Esophagus squamous epithelium (tissue), 5 donors: ENCODE data around the gene LRRC37A3. TPM values are rescaled to one million over a fixed set of nuclear protein-coding genes. Genes with fewer than 3 reads are reported as not detected.
"Not testable (repeated sequence)": the region's sequence is repeated elsewhere in the genome, so short reads cannot be mapped to it uniquely, and the experiment has no call there.

Experiments used
- DNase-seq: peaks from one replicate; lab custom pipeline; 2025; lab: John Stamatoyannopoulos, UW
- H3K27ac ChIP-seq, 4 donors: fragments of 200-600 bp; sonication (generic); one replicate each; pipeline ENCODE4 v1.5.1; 2016 to 2019; ENCODE audit warnings: mild to moderate bottlenecking in 1 of 4
- H3K27me3 ChIP-seq, 4 donors: fragments of 200-600 bp; sonication (generic); 1 replicate in 3 of 4; 2 replicates in 1 of 4; pipeline versions ENCODE4 v1.5.1 to v1.6.0; 2017 to 2021; ENCODE audit warnings: antibody characterized with exemption in 1 of 4
- H3K36me3 ChIP-seq, 3 donors: fragments of 200-600 bp; sonication (generic); one replicate each; pipeline ENCODE4 v1.5.1; 2016 to 2019
- H3K4me1 ChIP-seq, 3 donors: fragments of 200-600 bp; sonication (generic); one replicate each; pipeline ENCODE4 v1.5.1; 2017 to 2019
- H3K4me3 ChIP-seq, 4 donors: fragments of 200-600 bp; sonication (generic); 1 replicate in 3 of 4; 2 replicates in 1 of 4; pipeline ENCODE4 v1.5.1; 2016 to 2019; ENCODE audit warnings: mild to moderate bottlenecking in 2 of 4, moderate library complexity in 1 of 4
- H3K9me3 ChIP-seq, 3 donors: fragments of 200-600 bp; sonication (generic); one replicate each; pipeline ENCODE4 v1.5.1; 2016 to 2019
- CTCF ChIP-seq, 6 experiments: fragments of 450-650 bp in 4 of 6; fragments of 200-600 bp in 2 of 6; sonication (generic) in 2 of 6; IDR thresholded peaks; one replicate each; pipeline ENCODE4 v1.5.1; 2016 to 2019; ENCODE audit warnings: antibody characterized with exemption in 6 of 6, mild to moderate bottlenecking in 4 of 6, moderate library complexity in 4 of 6
- POLR2A ChIP-seq, 4 donors: fragments of 450-650 bp; IDR thresholded peaks; one replicate each; pipeline ENCODE4 v1.6.1; 2017; ENCODE audit warnings: antibody characterized with exemption in 4 of 4, mild to moderate bottlenecking in 4 of 4, moderate library complexity in 3 of 4
- WGBS, 2 donors: methylation state at CpG; one replicate each; pipeline ENCODE4 v1.1.5; 2018; 5-methylcytosine and 5-hydroxymethylcytosine counted together
- intact Hi-C: fragments of 100-400 bp; cut with DNase I; formaldehyde crosslinking; loops from one replicate; pipeline ENCODE4 v1.15.0; 2022
- total RNA-seq, 4 donors: library from RNA; depleted of rRNA; stranded (reverse); fragments of >200 nt; gene quantifications; one replicate each; pipeline ENCODE4 v1.1.0, GENCODE V29; 2016
- donor health status: DM: yes; HTN: yes; CAD: no.

LRRC37A3 gene
- 1 to 10 TPM; 2.3 to 6.9 (median 3.8) TPM for total RNA-seq

GRCh38 chr17:64919289-64920025 lies at the start of gene LRRC37A3:
Gene LRRC37A3 (minus strand): TSS chr17:64919478. CDS start chr17:64897257, 22,221 bp downstream.
- Histone ChIP-seq H3K4me3 (peak within 1 kb of the TSS; percentile 76 to 92 (median 84)), H3K27ac (peak within 1 kb of the TSS; percentile 97 to 99 (median 99)), H3K4me1 (peaks cover 0 to 15% (median 4%) of the 10 kb centered on the region in 3 donors)
- H3K9me3 ChIP-seq, H3K36me3 ChIP-seq, H3K27me3 ChIP-seq, intact Hi-C loops: not testable (repeated sequence)
- TF ChIP-seq POLR2A (IDR thresholded peaks at IDR 0.05) (peak in 3 of 4 donors; percentile 58 to 87 (median 79)), CTCF (IDR thresholded peaks at IDR 0.05) (peak; percentile 97 to 99 (median 98))
- WGBS, 2 donors: 1 to 2% methylated on average over 13 to 23 of the region's 70 CpGs
- peak; percentile 82 for DNase-seq

DNA sequence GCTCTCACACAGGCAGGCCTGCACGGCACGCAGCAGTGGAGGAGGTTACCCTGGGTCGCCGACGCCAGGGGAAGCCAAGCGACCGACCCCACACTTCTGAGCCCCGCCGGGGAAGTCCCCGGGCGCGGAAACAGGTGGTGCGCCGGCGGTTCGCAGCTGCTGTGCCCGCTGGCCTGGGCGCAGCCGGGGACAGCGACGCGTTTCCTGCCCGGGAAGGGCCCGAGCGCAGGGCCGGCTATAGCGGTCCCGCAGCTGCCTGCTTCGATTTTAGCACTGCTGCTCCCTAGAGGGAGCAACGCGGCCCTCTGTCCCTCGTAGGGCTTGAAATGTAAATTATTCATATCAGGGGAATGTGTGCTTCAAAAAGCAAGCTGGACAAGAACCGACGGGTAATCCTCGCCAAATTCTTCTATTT lies 46.6 kb upstream of the LRRC37A3 start:
- H3K27ac ChIP-seq: peak overlapping the region; percentile 61 to 84 (median 74)
- intact Hi-C loops: loop anchor here (10.0 kb wide), 1 partner anchor 139 kb away; no protein-coding TSS in a partner anchor
- not testable (repeated sequence) for H3K27me3 ChIP-seq, H3K9me3 ChIP-seq, DNase-seq
- WGBS, 2 donors: 0% methylated on average over 3 to 6 of the region's 35 CpGs
- TF ChIP-seq CTCF (IDR thresholded peaks at IDR 0.05) (peak in 5 of 6 experiments; percentile 17 to 46 (median 27)), POLR2A (IDR thresholded peaks at IDR 0.05) (peak in 1 of 4 donors; percentile 43)
- peaks cover 3 to 50% (median 15%) of the 10 kb centered on the region in 3 donors for H3K4me1 ChIP-seq
- peaks cover 0 to 13% (median 0%) of the 10 kb centered on the region in 3 donors for H3K36me3 ChIP-seq
- H3K4me3 ChIP-seq: peak overlapping the region; percentile 11 to 63 (median 34)

GRCh38 chr17:64965256-64965872 lies 46.1 kb upstream of the LRRC37A3 start:
- H3K27me3 ChIP-seq, DNase-seq, H3K36me3 ChIP-seq, H3K9me3 ChIP-seq: not testable (repeated sequence)
- Histone ChIP-seq H3K4me3 (peak overlapping the region; percentile 11 to 63 (median 34)), H3K4me1 (peaks cover 3 to 51% (median 15%) of the 10 kb centered on the region in 3 donors), H3K27ac (peak overlapping the region; percentile 61 to 84 (median 74))
- intact Hi-C loops: loop anchor here (10.0 kb wide), 1 partner anchor 139 kb away; no protein-coding TSS in a partner anchor
- 36 to 51% methylated on average over 7 to 8 of the region's 14 CpGs for WGBS, 2 donors

DNA sequence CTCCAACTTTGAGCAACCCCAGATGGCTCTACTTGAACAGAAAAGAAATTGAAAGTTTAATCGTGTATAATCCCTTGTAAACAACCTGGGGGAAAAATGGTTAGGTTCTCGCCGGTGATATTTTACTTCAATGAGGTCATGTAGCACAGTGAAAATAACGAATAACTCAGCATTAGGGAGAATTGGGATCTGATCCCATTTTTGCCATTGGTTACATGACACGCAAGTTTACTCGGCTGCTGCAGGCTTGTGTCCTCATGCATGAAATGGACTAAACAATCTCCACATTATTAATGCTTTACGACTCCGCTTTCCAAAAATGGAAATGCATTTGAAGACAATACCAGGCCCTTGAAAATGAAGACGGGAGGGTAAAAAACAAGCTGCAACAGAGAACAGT lies 45.5 kb upstream of the LRRC37A3 start:
- Histone ChIP-seq H3K27ac (peak overlapping the region in 3 of 4 donors; percentile 22 to 81 (median 35)), H3K4me1 (peaks cover 3 to 51% (median 15%) of the 10 kb centered on the region in 3 donors), H3K4me3 (peak overlapping the region in 1 of 4 donors; percentile 63), H3K27me3 (no peaks in the 10 kb centered on the region), H3K36me3 (peaks cover 0 to 4% (median 0%) of the 10 kb centered on the region in 3 donors), H3K9me3 (no peaks in the 10 kb centered on the region)
- TF ChIP-seq POLR2A (IDR thresholded peaks at IDR 0.05): no peak
- no peak for TF ChIP-seq CTCF (IDR thresholded peaks at IDR 0.05)
- no peak for DNase-seq
- 32 to 36% methylated on average over 8 of the region's 9 CpGs for WGBS, 2 donors
- intact Hi-C loops: loop anchor here (10.0 kb wide), 1 partner anchor 140 kb away; no protein-coding TSS in a partner anchor

DNA sequence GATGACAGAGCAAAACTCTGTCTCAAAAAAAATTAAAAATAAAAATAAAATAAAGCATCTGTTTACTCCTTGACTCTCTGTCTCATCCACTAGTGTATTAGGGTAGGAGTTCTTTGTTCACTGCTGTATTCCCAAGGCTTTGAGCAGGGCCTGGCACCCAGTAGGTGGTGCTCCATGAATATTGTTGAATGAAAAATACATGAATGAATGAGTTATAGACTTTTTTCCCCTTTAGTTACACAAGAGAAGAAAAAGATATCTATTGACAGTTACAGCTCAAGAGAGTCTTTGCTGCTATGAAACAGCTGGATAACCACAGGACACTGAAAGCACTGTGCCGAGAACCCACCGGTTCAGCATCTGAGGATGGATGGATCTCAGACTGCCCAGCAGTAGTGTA lies 44.5 kb upstream of the LRRC37A3 start:
- H3K4me3 ChIP-seq, H3K27ac ChIP-seq, H3K27me3 ChIP-seq, DNase-seq, H3K36me3 ChIP-seq, H3K9me3 ChIP-seq: not testable (repeated sequence)
- 82 to 88% methylated on average over 2 of the region's 2 CpGs for WGBS, 2 donors
- peaks cover 3 to 45% (median 15%) of the 10 kb centered on the region in 3 donors for H3K4me1 ChIP-seq
- TF ChIP-seq CTCF (IDR thresholded peaks at IDR 0.05): peak in 3 of 6 experiments; percentile 10 to 21 (median 12)
- intact Hi-C loops: loop anchor here (10.0 kb wide), 1 partner anchor 141 kb away; no protein-coding TSS in a partner anchor
